WTC11 (cell line): ENCODE data around the gene CRYGN. TPM values are rescaled to one million over a fixed set of nuclear protein-coding genes. Genes with fewer than 3 reads are reported as not detected.

Experiments used
- ATAC-seq: fragments of 200-7000 bp; cut with Tn5 transposase; 2 replicates; pipeline ENCODE4 v1.10.0; 2021; ENCODE audit warnings: mild to moderate bottlenecking, moderate library complexity
- CTCF ChIA-PET: fragments of 300-600 bp; sonication (Branson Sonifier 250); formaldehyde crosslinking; loops from one replicate; lab custom pipeline; 2021; ENCODE audit warnings: antibody characterized with exemption; lab: Charles Lee
- POLR2A ChIA-PET: fragments of 350-600 bp; sonication (Branson Sonifier 250); formaldehyde crosslinking; loops from one replicate; lab custom pipeline; 2021; ENCODE audit warnings: antibody characterized with exemption; lab: Charles Lee
- DNase-seq: peaks from one replicate; pipeline ENCODE4 v3.0.0; 2021; ENCODE audit warnings: low spot score
- H3K27ac Mint-ChIP-seq: 2 replicates; pipeline ENCODE4 v1.8.0; 2021; ENCODE audit warnings: mixed read lengths
- H3K27me3 Mint-ChIP-seq: 2 replicates; pipeline ENCODE4 v1.8.0; 2021; ENCODE audit warnings: low read depth, mild to moderate bottlenecking, moderate library complexity, mixed read lengths
- H3K36me3 Mint-ChIP-seq: 2 replicates; pipeline ENCODE4 v1.8.0; 2021; ENCODE audit warnings: mixed read lengths
- H3K4me1 Mint-ChIP-seq: 2 replicates; pipeline ENCODE4 v1.8.0; 2022; ENCODE audit warnings: mixed read lengths
- H3K4me3 Mint-ChIP-seq: 2 replicates; pipeline ENCODE4 v1.8.0; 2021; ENCODE audit warnings: mild to moderate bottlenecking, moderate library complexity, mixed read lengths
- H3K9me3 Mint-ChIP-seq: 2 replicates; pipeline ENCODE4 v1.8.0; 2021; ENCODE audit warnings: mixed read lengths
- AFF4 ChIP-seq: sonication (generic); formaldehyde crosslinking; IDR thresholded peaks from 2 replicates; pipeline ENCODE4 v1.8.1; 2023; ENCODE audit warnings: mild to moderate bottlenecking, missing genetic modification reagents, borderline replicate concordance
- CREB1 ChIP-seq: sonication (generic); formaldehyde crosslinking; IDR thresholded peaks from 2 replicates; pipeline ENCODE4 v1.8.0; 2023; ENCODE audit warnings: mild to moderate bottlenecking, missing genetic modification reagents
- E2F4 ChIP-seq: sonication (generic); formaldehyde crosslinking; IDR thresholded peaks from 2 replicates; pipeline ENCODE4 v1.8.1; 2022; ENCODE audit warnings: low read depth, mild to moderate bottlenecking, moderate library complexity, missing genetic modification reagents, borderline replicate concordance
- ERG ChIP-seq: fragments of 250-450 bp; sonication (Bioruptor Pico); IDR thresholded peaks from 2 replicates; pipeline ENCODE4 v1.8.0; 2021; ENCODE audit warnings: mild to moderate bottlenecking
- FOXK1 ChIP-seq: sonication (generic); formaldehyde crosslinking; IDR thresholded peaks from 2 replicates; pipeline ENCODE4 v1.8.0; 2022; ENCODE audit warnings: mild to moderate bottlenecking, moderate library complexity, missing genetic modification reagents
- FOXP1 ChIP-seq: sonication (generic); formaldehyde crosslinking; IDR thresholded peaks from 2 replicates; pipeline ENCODE4 v1.8.0; 2022; ENCODE audit warnings: missing genetic modification reagents, mild to moderate bottlenecking, moderate library complexity, borderline replicate concordance
- IRF2 ChIP-seq: sonication (generic); formaldehyde crosslinking; IDR thresholded peaks from 2 replicates; pipeline ENCODE4 v1.8.0; 2022; ENCODE audit warnings: low read depth, missing genetic modification reagents, borderline replicate concordance
- JAZF1 ChIP-seq: fragments of 250-450 bp; sonication (Bioruptor Pico); IDR thresholded peaks from 2 replicates; pipeline ENCODE4 v1.9.0; 2021; ENCODE audit warnings: moderate library complexity, mild to moderate bottlenecking, inconsistent platforms
- KAT7 ChIP-seq: sonication (generic); formaldehyde crosslinking; IDR thresholded peaks from 2 replicates; pipeline ENCODE4 v1.8.1; 2023; ENCODE audit warnings: missing genetic modification reagents, mild to moderate bottlenecking, borderline replicate concordance
- MXD4 ChIP-seq: fragments of 250-450 bp; sonication (Bioruptor Pico); IDR thresholded peaks from 2 replicates; pipeline ENCODE4 v1.8.0; 2021; ENCODE audit warnings: mild to moderate bottlenecking, moderate library complexity, borderline replicate concordance
- NFE2L1 ChIP-seq: sonication (generic); formaldehyde crosslinking; IDR thresholded peaks from 2 replicates; pipeline ENCODE4 v1.8.1; 2023; ENCODE audit warnings: missing genetic modification reagents
- NR1H2 ChIP-seq: sonication (generic); formaldehyde crosslinking; IDR thresholded peaks from 2 replicates; pipeline ENCODE4 v1.9.0; 2021; ENCODE audit warnings: mild to moderate bottlenecking, moderate library complexity, missing genetic modification reagents
- NR2C2 ChIP-seq: sonication (generic); formaldehyde crosslinking; IDR thresholded peaks from 2 replicates; pipeline ENCODE4 v1.8.0; 2022; ENCODE audit warnings: mild to moderate bottlenecking, missing genetic modification reagents
- PRDM15 ChIP-seq: sonication (generic); formaldehyde crosslinking; IDR thresholded peaks from 2 replicates; pipeline ENCODE4 v1.8.0; 2022; ENCODE audit warnings: missing genetic modification reagents
- PREB ChIP-seq: sonication (generic); formaldehyde crosslinking; IDR thresholded peaks from 2 replicates; pipeline ENCODE4 v1.8.1; 2022; ENCODE audit warnings: mild to moderate bottlenecking, missing genetic modification reagents, moderate library complexity, borderline replicate concordance
- RELA ChIP-seq: sonication (generic); formaldehyde crosslinking; IDR thresholded peaks from 2 replicates; pipeline ENCODE4 v1.8.1; 2022; ENCODE audit warnings: missing genetic modification reagents, mild to moderate bottlenecking, borderline replicate concordance
- RORB ChIP-seq: fragments of 250-450 bp; sonication (Bioruptor Pico); IDR thresholded peaks from 2 replicates; pipeline ENCODE4 v1.9.0; 2021; ENCODE audit warnings: mild to moderate bottlenecking
- TEAD1 ChIP-seq: sonication (generic); formaldehyde crosslinking; IDR thresholded peaks from 2 replicates; pipeline ENCODE4 v1.8.0; 2022; ENCODE audit warnings: mild to moderate bottlenecking, missing genetic modification reagents
- USF2 ChIP-seq: sonication (generic); formaldehyde crosslinking; IDR thresholded peaks from 2 replicates; pipeline ENCODE4 v1.8.1; 2023; ENCODE audit warnings: mild to moderate bottlenecking, missing genetic modification reagents, moderate library complexity
- ZNF138 ChIP-seq: sonication (generic); formaldehyde crosslinking; conservative IDR thresholded peaks from 2 replicates; pipeline ENCODE4 v1.8.1; 2022; ENCODE audit warnings: mild to moderate bottlenecking, moderate library complexity, missing genetic modification reagents
- ZSCAN18 ChIP-seq: fragments of 250-450 bp; sonication (Bioruptor Pico); IDR thresholded peaks from 2 replicates; pipeline ENCODE4 v2.1.2; 2022; ENCODE audit warnings: mild to moderate bottlenecking, moderate library complexity
- total RNA-seq: library from RNA; stranded (reverse); gene quantifications from 3 replicates; pipeline ENCODE4 v1.2.3, GENCODE V29; 2021

CRYGN gene
- total RNA-seq, 1 experiment from 2014 or later: 1.5 TPM

- Mint-ChIP-seq H3K4me1 (peaks cover 32% of the 10 kb centered on the region), H3K9me3 (no peaks in the 10 kb centered on the region), H3K4me3 (peak overlapping the region; percentile 73), H3K36me3 (no peaks in the 10 kb centered on the region), H3K27me3 (peaks cover 56% of the 10 kb centered on the region), H3K27ac (no peak overlapping the region)
- ChIA-PET CTCF (interaction anchor here (1.1 to 3.2 kb wide), 7 partner anchors 12 to 349 kb away, joined by 3 to 22 read pairs (median 6); partner anchors contain the start of gene CRYGN), POLR2A (interaction anchor here (1.2 kb wide), 1 partner anchor 30 kb away, joined by 4 read pairs; the partner anchor contains the start of gene CRYGN)
- DNase-seq: peak; percentile 70
- ATAC-seq: peak; percentile 45
- TF ChIP-seq ZNF138 (CRISPR knock-in tag): no peak
- no peak for TF ChIP-seq ERG (CRISPR knock-in tag)
- TF ChIP-seq KAT7 (CRISPR knock-in tag): no peak
- TF ChIP-seq AFF4 (CRISPR knock-in tag): no peak
- no peak for TF ChIP-seq PREB
- TF ChIP-seq RELA: no peak
- TF ChIP-seq TEAD1 (CRISPR knock-in tag): no peak
- no peak for TF ChIP-seq NR1H2
- TF ChIP-seq NFE2L1 (CRISPR knock-in tag): no peak
- no peak for TF ChIP-seq E2F4 (CRISPR knock-in tag)
- no peak for TF ChIP-seq NR2C2 (CRISPR knock-in tag)
- peak; percentile 25; the same call in 1 of the 2 replicates for TF ChIP-seq FOXK1 (CRISPR knock-in tag)
- TF ChIP-seq ZSCAN18: no peak
- no peak for TF ChIP-seq MXD4
- TF ChIP-seq FOXP1 (CRISPR knock-in tag): no peak
- TF ChIP-seq JAZF1 (CRISPR knock-in tag): no peak
- no peak for TF ChIP-seq CREB1
- no peak for TF ChIP-seq IRF2
- no peak for TF ChIP-seq PRDM15 (CRISPR knock-in tag)
- TF ChIP-seq USF2 (CRISPR knock-in tag): 0 out of 2 replicates have a peak, but pooled peaks have one; percentile 12
- no peak for TF ChIP-seq RORB (CRISPR knock-in tag)
Measured at GRCh38 chr7:151410405-151411390, 29.2 kb downstream of the CRYGN start.
